ENCODE measurements around the gene DNLZ. TPM values are rescaled to one million over a fixed set of nuclear protein-coding genes. Genes with fewer than 3 reads are reported as not detected.

The DNLZ gene
- total and polyA plus RNA-seq, 10 of the 15 experiments (the other 5 are each of a cell fraction or from before 2014, with no cell fraction given): 0.66 to 29.7 (median 14.7) TPM; not detected in 1

DNA sequence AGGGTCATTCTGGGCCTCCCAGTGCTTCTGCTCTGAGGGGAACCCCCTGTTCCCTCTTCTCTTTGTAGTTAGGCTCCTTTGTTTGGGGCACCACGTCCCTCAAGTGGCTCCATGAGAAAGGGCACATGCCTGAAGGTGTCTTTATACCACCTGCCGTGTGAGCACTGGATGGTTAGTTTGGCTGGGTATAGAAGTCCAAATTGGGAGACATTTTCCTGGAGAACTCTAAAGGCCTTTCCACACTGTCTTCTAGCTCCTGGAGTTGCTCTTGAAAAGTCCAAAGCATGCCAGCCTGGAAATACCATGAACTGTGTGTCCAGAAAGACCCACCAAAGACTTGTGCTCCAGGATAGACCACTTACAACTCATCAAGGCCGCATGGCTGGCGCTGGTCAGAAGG lies 48.6 kb downstream of the DNLZ start:
- no peak overlapping the region for H3K4me2 ChIP-seq (ENCODE audit: control insufficient read depth, insufficient read depth)
- intact Hi-C loops (cut with micrococcal nuclease; ENCODE audit: unreplicated experiment): no loop called here
- H3K36me3 ChIP-seq (ENCODE audit: control insufficient read depth in 2 of 2, insufficient read depth in 2 of 2, low read length in 1 of 2): no peaks in the 10 kb centered on the region
- FAIRE-seq (no peak), ATAC-seq (no peak), DNase-seq (ENCODE audit: low read depth, low spot score) (no peak)
- no peak overlapping the region for H3K27ac ChIP-seq (ENCODE audit: control insufficient read depth, insufficient read depth)
- H2AFZ ChIP-seq (ENCODE audit: control insufficient read depth, low read depth, low read length): no peak overlapping the region
- ChIA-PET CTCF (no interaction called here), SMC1A (ENCODE audit: uncharacterized antibody, unreplicated experiment) (no interaction called here), RAD21 (ENCODE audit: unreplicated experiment) (no interaction called here), POLR2A (no interaction called here)
- no peaks in the 10 kb centered on the region for H4K20me1 ChIP-seq (ENCODE audit: control insufficient read depth, insufficient read depth)
- peaks cover 8% of the 10 kb centered on the region; the same call in 2 of the 3 replicates for H3K9me3 ChIP-seq (replicated peaks; ENCODE audit: control insufficient read depth, insufficient read depth, low read length)
- no TSS peak for BruUV-seq (replicated peaks)
- H3K9ac ChIP-seq (ENCODE audit: control insufficient read depth, insufficient read depth, low read length): no peak overlapping the region
- peaks cover 0 to 5% of the 10 kb centered on the region in 2 experiments for H3K27me3 ChIP-seq (replicated peaks in 1 of 2; ENCODE audit: control insufficient read depth in 2 of 2, insufficient read depth in 2 of 2, low read length in 1 of 2)
- in situ Hi-C loops (cut with MboI): no loop called here
- no peaks in the 10 kb centered on the region for H3K79me2 ChIP-seq (ENCODE audit: control insufficient read depth, insufficient read depth, low read length)
- H3K4me3 ChIP-seq: no peak overlapping the region
- 30% methylated on average over 4 of the region's 4 CpGs for WGBS (ENCODE audit: insufficient coverage, insufficient replicate concordance, low lambda C conversion rate, missing lambda C conversion rate)
- no peaks in the 10 kb centered on the region for H3K4me1 ChIP-seq (ENCODE audit: control insufficient read depth, insufficient read depth, low read length)
- TF ChIP-seq IRF4 (IDR thresholded peaks at IDR 0.05; ENCODE audit: low read depth, low read length): no peak
- no peak for TF ChIP-seq CHD1 (IDR thresholded peaks at IDR 0.05; ENCODE audit: low read depth, low read length)
- TF ChIP-seq, protein P1, sequence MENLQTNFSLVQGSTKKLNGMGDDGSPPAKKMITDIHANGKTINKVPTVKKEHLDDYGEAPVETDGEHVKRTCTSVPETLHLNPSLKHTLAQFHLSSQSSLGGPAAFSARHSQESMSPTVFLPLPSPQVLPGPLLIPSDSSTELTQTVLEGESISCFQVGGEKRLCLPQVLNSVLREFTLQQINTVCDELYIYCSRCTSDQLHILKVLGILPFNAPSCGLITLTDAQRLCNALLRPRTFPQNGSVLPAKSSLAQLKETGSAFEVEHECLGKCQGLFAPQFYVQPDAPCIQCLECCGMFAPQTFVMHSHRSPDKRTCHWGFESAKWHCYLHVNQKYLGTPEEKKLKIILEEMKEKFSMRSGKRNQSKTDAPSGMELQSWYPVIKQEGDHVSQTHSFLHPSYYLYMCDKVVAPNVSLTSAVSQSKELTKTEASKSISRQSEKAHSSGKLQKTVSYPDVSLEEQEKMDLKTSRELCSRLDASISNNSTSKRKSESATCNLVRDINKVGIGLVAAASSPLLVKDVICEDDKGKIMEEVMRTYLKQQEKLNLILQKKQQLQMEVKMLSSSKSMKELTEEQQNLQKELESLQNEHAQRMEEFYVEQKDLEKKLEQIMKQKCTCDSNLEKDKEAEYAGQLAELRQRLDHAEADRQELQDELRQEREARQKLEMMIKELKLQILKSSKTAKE (IDR thresholded peaks at IDR 0.05; ENCODE audit: low read depth, poor library complexity, severe bottlenecking): no peak
- TF ChIP-seq MXI1 (IDR thresholded peaks at IDR 0.05; ENCODE audit: low read depth, low read length): no peak
- TF ChIP-seq TARDBP (IDR thresholded peaks at IDR 0.05; ENCODE audit: borderline replicate concordance): no peak
- TF ChIP-seq RCOR1 (conservative IDR thresholded peaks at IDR 0.05; ENCODE audit: low read depth, low read length): no peak

DNA sequence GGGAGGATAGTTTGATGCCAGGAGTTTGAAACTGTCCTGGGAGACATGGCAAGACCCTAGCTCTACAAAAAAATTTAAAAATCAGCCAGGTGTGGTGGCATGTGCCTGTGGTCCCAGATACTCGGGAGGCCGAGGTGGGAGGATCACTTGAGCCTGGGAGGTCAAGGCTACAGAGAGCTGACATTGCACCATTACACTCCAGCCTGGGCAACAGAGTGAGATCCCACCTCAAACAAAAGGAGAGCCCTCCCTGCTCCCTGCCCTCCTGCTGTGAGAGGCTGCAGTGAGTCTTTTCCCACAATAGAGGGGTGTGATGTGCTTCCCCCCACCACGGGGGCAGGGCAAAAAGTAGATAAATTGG lies 49.5 kb downstream of the DNLZ start:
- Histone ChIP-seq H3K36me3 (ENCODE audit: control insufficient read depth in 2 of 2, insufficient read depth in 2 of 2, low read length in 1 of 2) (no peaks in the 10 kb centered on the region), H3K9me3 (replicated peaks; ENCODE audit: control insufficient read depth, insufficient read depth, low read length) (peaks cover 8% of the 10 kb centered on the region; the same call in 2 of the 3 replicates), H3K27me3 (replicated peaks in 1 of 2; ENCODE audit: control insufficient read depth in 2 of 2, insufficient read depth in 2 of 2, low read length in 1 of 2) (peaks cover 0 to 5% of the 10 kb centered on the region in 2 experiments), H3K79me2 (ENCODE audit: control insufficient read depth, insufficient read depth, low read length) (no peaks in the 10 kb centered on the region), H2AFZ (ENCODE audit: control insufficient read depth, low read depth, low read length) (no peak overlapping the region), H3K27ac (ENCODE audit: control insufficient read depth, insufficient read depth) (no peak overlapping the region), H3K9ac (ENCODE audit: control insufficient read depth, insufficient read depth, low read length) (no peak overlapping the region), H4K20me1 (ENCODE audit: control insufficient read depth, insufficient read depth) (no peaks in the 10 kb centered on the region), H3K4me3 (no peak overlapping the region), H3K4me2 (ENCODE audit: control insufficient read depth, insufficient read depth) (no peak overlapping the region), H3K4me1 (ENCODE audit: control insufficient read depth, insufficient read depth, low read length) (no peaks in the 10 kb centered on the region; the same call in 1 of the 2 replicates)
- in situ Hi-C loops (cut with MboI): no loop called here
- ChIA-PET RAD21 (ENCODE audit: unreplicated experiment) (interaction anchor here (0.6 kb wide), 1 partner anchor 341 kb away, joined by 4 read pairs; no protein-coding TSS in a partner anchor), SMC1A (ENCODE audit: uncharacterized antibody, unreplicated experiment) (no interaction called here), CTCF (interaction anchor here (0.6 kb wide), 1 partner anchor 174 kb away, joined by 5 read pairs; no protein-coding TSS in a partner anchor), POLR2A (no interaction called here)
- intact Hi-C loops (cut with micrococcal nuclease; ENCODE audit: unreplicated experiment): no loop called here
- whole genome bisulfite sequencing (ENCODE audit: insufficient coverage, insufficient replicate concordance, low lambda C conversion rate, missing lambda C conversion rate): 0% methylated on average over 3 of the region's 3 CpGs
- BruUV-seq (replicated peaks): no TSS peak
- ATAC-seq (no peak), FAIRE-seq (no peak), DNase-seq (ENCODE audit: low read depth, low spot score) (no peak)
- TF ChIP-seq HDAC2 (IDR thresholded peaks at IDR 0.05): no peak
- no peak for TF ChIP-seq ETV6 (conservative IDR thresholded peaks at IDR 0.05 in 1 of 2, IDR thresholded peaks at IDR 0.05 in 1 of 2; ENCODE audit: borderline replicate concordance in 1 of 2, low read depth in 1 of 2)

Data from GM12878 (cell line).